Stomach (tissue), 4 donors: Measurements from ENCODE around the gene TP53RK.

Source experiments
- POLR2A ChIP-seq, 4 donors: fragments of 450-650 bp; IDR thresholded peaks; one replicate each; pipeline ENCODE4 v1.6.1; 2016; ENCODE audit warnings: antibody characterized with exemption in 4 of 4, control low read depth in 2 of 4, mild to moderate bottlenecking in 1 of 4, moderate library complexity in 1 of 4
- TF ChIP-seq, protein P1 (sequence below), 7 experiments: fragments of 450-650 bp in 4 of 7; fragments of 200-600 bp in 3 of 7; sonication (generic) in 3 of 7; IDR thresholded peaks; one replicate each; pipeline ENCODE4 v1.5.1; 2016 to 2019; ENCODE audit warnings: antibody characterized with exemption in 7 of 7, control low read depth in 2 of 7, mild to moderate bottlenecking in 1 of 7

DNA sequence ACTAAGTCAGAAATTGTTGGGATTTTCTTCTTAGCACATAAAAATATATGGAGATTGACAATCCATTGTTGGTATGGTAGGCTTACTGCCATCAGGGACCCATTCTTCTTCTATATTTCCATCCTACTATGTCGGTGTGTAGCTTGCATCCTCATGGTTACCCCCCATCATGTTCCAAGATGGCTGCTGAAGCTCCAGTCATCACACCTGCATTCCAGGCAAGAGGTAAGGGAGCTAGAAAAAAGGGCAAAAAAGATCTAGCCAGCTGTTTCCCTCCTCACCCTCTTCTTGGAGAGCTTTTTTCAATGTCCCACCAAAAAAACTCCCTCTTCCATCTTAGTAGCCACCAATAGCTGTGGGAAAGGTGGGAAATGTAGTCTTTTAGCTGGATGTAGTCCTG, 33.8 kb upstream of the TP53RK start:
- TF ChIP-seq POLR2A (IDR thresholded peaks at IDR 0.05): no peak
- TF ChIP-seq, protein P1, sequence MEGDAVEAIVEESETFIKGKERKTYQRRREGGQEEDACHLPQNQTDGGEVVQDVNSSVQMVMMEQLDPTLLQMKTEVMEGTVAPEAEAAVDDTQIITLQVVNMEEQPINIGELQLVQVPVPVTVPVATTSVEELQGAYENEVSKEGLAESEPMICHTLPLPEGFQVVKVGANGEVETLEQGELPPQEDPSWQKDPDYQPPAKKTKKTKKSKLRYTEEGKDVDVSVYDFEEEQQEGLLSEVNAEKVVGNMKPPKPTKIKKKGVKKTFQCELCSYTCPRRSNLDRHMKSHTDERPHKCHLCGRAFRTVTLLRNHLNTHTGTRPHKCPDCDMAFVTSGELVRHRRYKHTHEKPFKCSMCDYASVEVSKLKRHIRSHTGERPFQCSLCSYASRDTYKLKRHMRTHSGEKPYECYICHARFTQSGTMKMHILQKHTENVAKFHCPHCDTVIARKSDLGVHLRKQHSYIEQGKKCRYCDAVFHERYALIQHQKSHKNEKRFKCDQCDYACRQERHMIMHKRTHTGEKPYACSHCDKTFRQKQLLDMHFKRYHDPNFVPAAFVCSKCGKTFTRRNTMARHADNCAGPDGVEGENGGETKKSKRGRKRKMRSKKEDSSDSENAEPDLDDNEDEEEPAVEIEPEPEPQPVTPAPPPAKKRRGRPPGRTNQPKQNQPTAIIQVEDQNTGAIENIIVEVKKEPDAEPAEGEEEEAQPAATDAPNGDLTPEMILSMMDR (IDR thresholded peaks at IDR 0.05): no peak
